Gastroesophageal sphincter (tissue), 4 donors: Measurements from ENCODE around the gene EXOSC2. TPM values are rescaled to one million over a fixed set of nuclear protein-coding genes. Genes with fewer than 3 reads are reported as not detected.
"Not testable (repeated sequence)": the region's sequence is repeated elsewhere in the genome, so short reads cannot be mapped to it uniquely, and the experiment has no call there.

Experiments used
- ATAC-seq: fragments of 150-250 bp; one replicate; pipeline ENCODE4 v1.9.1; 2016; ENCODE audit warnings: mild to moderate bottlenecking, moderate library complexity
- H3K27ac ChIP-seq, 4 donors: fragments of 200-600 bp; sonication (generic) in 3 of 4; 1 replicate in 3 of 4; 2 replicates in 1 of 4; pipeline ENCODE4 v1.5.1; 2016 to 2019
- H3K27me3 ChIP-seq: fragments of 200-600 bp; sonication (generic); one replicate; pipeline ENCODE4 v1.5.1; 2019
- H3K36me3 ChIP-seq, 2 donors: fragments of 200-600 bp; sonication (generic); one replicate each; pipeline ENCODE4 v1.5.1; 2019; ENCODE audit warnings: control low read depth in 1 of 2
- H3K4me1 ChIP-seq, 3 donors: fragments of 200-600 bp; sonication (generic); 1 replicate in 2 of 3; 2 replicates in 1 of 3; pipeline ENCODE4 v1.5.1; 2016 to 2019; ENCODE audit warnings: control low read depth in 2 of 3
- H3K4me3 ChIP-seq, 2 donors: fragments of 200-600 bp; sonication (generic); one replicate each; pipeline ENCODE4 v1.5.1; 2019; ENCODE audit warnings: mild to moderate bottlenecking in 1 of 2, moderate library complexity in 1 of 2
- H3K9me3 ChIP-seq, 3 donors: fragments of 200-600 bp; sonication (generic); one replicate each; pipeline ENCODE4 v1.5.1; 2017 to 2019; ENCODE audit warnings: control low read depth in 2 of 3
- CTCF ChIP-seq, 4 experiments: fragments of 200-600 bp in 2 of 4; fragments of 450-650 bp in 2 of 4; sonication (generic) in 1 of 4; IDR thresholded peaks; one replicate each; pipeline ENCODE4 v1.5.1; 2017 to 2019; ENCODE audit warnings: antibody characterized with exemption in 4 of 4, mild to moderate bottlenecking in 2 of 4, moderate library complexity in 2 of 4
- EP300 ChIP-seq: sonication (generic); formaldehyde crosslinking; IDR thresholded peaks from one replicate; pipeline ENCODE4 v1.6.1; 2017; ENCODE audit warnings: antibody characterized with exemption, mild to moderate bottlenecking
- POLR2A ChIP-seq, 2 donors: fragments of 450-650 bp; IDR thresholded peaks; one replicate each; pipeline ENCODE4 v1.6.1; 2017; ENCODE audit warnings: antibody characterized with exemption in 2 of 2, mild to moderate bottlenecking in 2 of 2, moderate library complexity in 1 of 2
- POLR2AphosphoS5 ChIP-seq: sonication (generic); formaldehyde crosslinking; IDR thresholded peaks from one replicate; pipeline ENCODE4 v1.6.1; 2017; ENCODE audit warnings: antibody characterized with exemption
- WGBS, 2 donors: methylation state at CpG; one replicate each; pipeline ENCODE4 v1.1.5; 2018; ENCODE audit warnings: low coverage in 1 of 2; 5-methylcytosine and 5-hydroxymethylcytosine counted together
- total RNA-seq, 4 donors: library from RNA; depleted of rRNA; stranded (reverse); fragments of >200 nt; gene quantifications; one replicate each; pipeline ENCODE4 v1.1.0, GENCODE V29; 2016

Gene EXOSC2
- total RNA-seq, 4 donors from 2014 or later = 15.9 to 32.3 (median 26.8) TPM

- H3K9me3 ChIP-seq = peaks cover 0 to 7% (median 0%) of the 10 kb centered on the region in 3 donors
- H3K36me3 ChIP-seq = no peaks in the 10 kb centered on the region
- WGBS, 2 donors = no CpG with 5 or more reads among the region's 45 CpGs
- peak overlapping the region; percentile 38 to 59 for H3K4me3 ChIP-seq
- H3K27ac ChIP-seq = peak overlapping the region in 2 of 4 donors; percentile 62 to 71
- H3K27me3 ChIP-seq = peaks cover 14% of the 10 kb centered on the region
- peaks cover 0 to 17% (median 10%) of the 10 kb centered on the region in 3 donors for H3K4me1 ChIP-seq
- ATAC-seq = peak; percentile 35
- TF ChIP-seq POLR2AphosphoS5 (no peak), CTCF (IDR thresholded peaks at IDR 0.05) (no peak), EP300 (no peak), POLR2A (IDR thresholded peaks at IDR 0.05) (no peak)
These were observed 11.7 kb upstream of the EXOSC2 start for GRCh38 chr9:130681769-130682420.

GRCh38 chr9:130682421-130683121 lies 11.0 kb upstream of the EXOSC2 start:
- TF ChIP-seq POLR2A (IDR thresholded peaks at IDR 0.05) (no peak), CTCF (IDR thresholded peaks at IDR 0.05) (peak in 3 of 4 experiments; percentile 72 to 87 (median 83)), EP300 (no peak), POLR2AphosphoS5 (peak; percentile 19)
- H3K4me3 ChIP-seq = peak overlapping the region in 1 of 2 donors; percentile 59
- WGBS, 2 donors = 5 to 14% methylated on average over 6 to 22 of the region's 22 CpGs
- H3K9me3 ChIP-seq = peaks cover 0 to 7% (median 0%) of the 10 kb centered on the region in 3 donors
- peaks cover 0 to 17% (median 10%) of the 10 kb centered on the region in 3 donors for H3K4me1 ChIP-seq
- ATAC-seq = peak; percentile 62
- H3K27ac ChIP-seq = no peak overlapping the region
- peaks cover 14% of the 10 kb centered on the region for H3K27me3 ChIP-seq
- H3K36me3 ChIP-seq = no peaks in the 10 kb centered on the region

- Histone ChIP-seq H3K4me3 (no peak overlapping the region), H3K27me3 (peaks cover 11% of the 10 kb centered on the region), H3K4me1 (peaks cover 0 to 24% (median 10%) of the 10 kb centered on the region in 3 donors), H3K27ac (no peak overlapping the region), H3K9me3 (peaks cover 0 to 7% (median 0%) of the 10 kb centered on the region in 3 donors), H3K36me3 (no peaks in the 10 kb centered on the region)
- ATAC-seq = no peak
- TF ChIP-seq POLR2A (IDR thresholded peaks at IDR 0.05) (no peak), POLR2AphosphoS5 (no peak)
These were observed 8.5 kb upstream of the EXOSC2 start for GRCh38 chr9:130685104-130685503.

- H3K36me3 ChIP-seq, H3K27me3 ChIP-seq, H3K27ac ChIP-seq, ATAC-seq, H3K4me3 ChIP-seq, H3K9me3 ChIP-seq: not testable (repeated sequence)
- H3K4me1 ChIP-seq = peaks cover 0 to 26% (median 7%) of the 10 kb centered on the region in 3 donors
- 97 to 100% methylated on average over 1 to 5 of the region's 11 CpGs for WGBS, 2 donors
These were observed 7.6 kb upstream of the EXOSC2 start for GRCh38 chr9:130685945-130686344.

GRCh38 chr9:130687615-130688014 lies 6.0 kb upstream of the EXOSC2 start:
- WGBS, 2 donors = 83% methylated on average over 1 of the region's 2 CpGs; no CpG with 5 or more reads in 1 of the 2 donors
- Histone ChIP-seq H3K4me3 (no peak overlapping the region), H3K9me3 (peaks cover 0 to 7% (median 0%) of the 10 kb centered on the region in 3 donors), H3K27me3 (no peaks in the 10 kb centered on the region), H3K36me3 (no peaks in the 10 kb centered on the region), H3K4me1 (peaks cover 0 to 17% (median 0%) of the 10 kb centered on the region in 3 donors), H3K27ac (no peak overlapping the region)
- TF ChIP-seq POLR2A (IDR thresholded peaks at IDR 0.05) (no peak), EP300 (no peak), CTCF (IDR thresholded peaks at IDR 0.05) (no peak), POLR2AphosphoS5 (no peak)
- ATAC-seq = no peak

GRCh38 chr9:130688072-130688471 lies 5.5 kb upstream of the EXOSC2 start:
- Histone ChIP-seq H3K4me1 (peaks cover 0 to 22% (median 4%) of the 10 kb centered on the region in 3 donors), H3K4me3 (no peak overlapping the region), H3K9me3 (peaks cover 0 to 7% (median 0%) of the 10 kb centered on the region in 3 donors), H3K36me3 (no peaks in the 10 kb centered on the region), H3K27me3 (no peaks in the 10 kb centered on the region), H3K27ac (no peak overlapping the region)
- no peak for TF ChIP-seq EP300
- TF ChIP-seq POLR2AphosphoS5 = no peak
- no peak for TF ChIP-seq CTCF (IDR thresholded peaks at IDR 0.05)
- TF ChIP-seq POLR2A (IDR thresholded peaks at IDR 0.05) = no peak
- WGBS, 2 donors = 60 to 77% methylated on average over 1 to 3 of the region's 5 CpGs
- no peak for ATAC-seq
